Heart left ventricle (tissue), 16 donors: ENCODE measurements around the gene PGBD5. TPM values are rescaled to one million over a fixed set of nuclear protein-coding genes. Genes with fewer than 3 reads are reported as not detected.
A peak's percentile ranks its signal among the peaks of the same experiment; 100 is the strongest.

Experiments used
- ATAC-seq, 4 donors: fragments of 200-7000 bp; cut with Tn5 transposase; one replicate each; pipeline ENCODE4 v1.9.1; 2020 to 2022; ENCODE audit warnings: moderate library complexity in 4 of 4, mild to moderate bottlenecking in 3 of 4, moderate number of reproducible peaks in 1 of 4
- DNase-seq, 5 donors: peaks; one replicate each; pipeline ENCODE4 v3.0.0-alpha.2; 2020
- H3K27ac ChIP-seq, 12 donors: fragments of 200-600 bp; sonication (generic) in 4 of 12; one replicate each; pipeline versions ENCODE4 v1.5.0 to v1.8.0; 2016 to 2022; ENCODE audit warnings: mild to moderate bottlenecking in 2 of 12
- H3K27me3 ChIP-seq, 9 donors: fragments of 200-600 bp; sonication (generic) in 2 of 9; one replicate each; pipeline versions ENCODE4 v1.5.1 to v1.8.0; 2016 to 2022; ENCODE audit warnings: mild to moderate bottlenecking in 3 of 9
- H3K36me3 ChIP-seq, 9 donors: fragments of 200-600 bp; sonication (generic) in 2 of 9; one replicate each; pipeline versions ENCODE4 v1.5.0 to v1.8.0; 2018 to 2022; ENCODE audit warnings: mild to moderate bottlenecking in 2 of 9
- H3K4me1 ChIP-seq, 12 donors: fragments of 200-600 bp; sonication (generic) in 4 of 12; one replicate each; pipeline versions ENCODE4 v1.5.0 to v1.8.0; 2016 to 2022; ENCODE audit warnings: mild to moderate bottlenecking in 3 of 12
- H3K4me3 ChIP-seq, 12 donors: fragments of 200-600 bp; sonication (generic) in 4 of 12; one replicate each; pipeline versions ENCODE4 v1.5.0 to v1.8.0; 2017 to 2022; ENCODE audit warnings: mild to moderate bottlenecking in 9 of 12, moderate library complexity in 4 of 12
- H3K9me3 ChIP-seq, 12 donors: fragments of 200-600 bp; sonication (generic) in 4 of 12; one replicate each; pipeline versions ENCODE4 v1.5.0 to v1.8.0; 2016 to 2022; ENCODE audit warnings: mild to moderate bottlenecking in 1 of 12
- CTCF ChIP-seq, 12 donors: fragments of 200-600 bp; sonication (generic) in 4 of 12; IDR thresholded peaks; one replicate each; pipeline versions ENCODE4 v1.5.0 to v1.8.0; 2018 to 2022; ENCODE audit warnings: antibody characterized with exemption in 12 of 12, mild to moderate bottlenecking in 5 of 12
- POLR2A ChIP-seq, 2 donors: fragments of 450-650 bp; IDR thresholded peaks; one replicate each; pipeline ENCODE4 v1.6.1; 2017; ENCODE audit warnings: antibody characterized with exemption in 2 of 2, mild to moderate bottlenecking in 2 of 2, moderate library complexity in 2 of 2
- WGBS, 4 donors: extraction: QIAGEN DNeasy Blood & Tissue Kit in 2 of 4; methylation state at CpG; one replicate each; pipeline versions ENCODE4 v1.1.5 to v1.1.7; 2013 to 2018; 5-methylcytosine and 5-hydroxymethylcytosine counted together
- intact Hi-C, 10 donors: fragments of 100-400 bp; cut with DNase I; formaldehyde crosslinking; loops; one replicate each; pipeline versions ENCODE4 v1.11.1 to v1.14.2; 2022
- polyA plus RNA-seq, 2 donors: library from polyadenylated mRNA; stranded (reverse); fragments of 200-250 nt; gene quantifications; one replicate each; pipeline ENCODE4 v1.2.3, GENCODE V29; 2013
- total RNA-seq, 9 donors: library from RNA; depleted of rRNA in 2 of 9; stranded (reverse); fragments of >200 nt in 2 of 9; fragmentation: NEBNext Ultra II Directional in 3 of 9; extraction: Animal tissue kit (Norgen Biotek cat#: 25700) in 3 of 9; gene quantifications; one replicate each; pipeline versions ENCODE4 v1.1.0 to v1.2.4, GENCODE V29; 2016 to 2023
- donor health status: ischemic (EF 13 %, LVEDD 7.1; RV severe dilation, severe dysfunction).
- donor health status: healthy with polysubstance abuse.
- donor health status: DM: no; HTN: yes; CAD: no.
- donor health status: DM: no; HTN: no; CAD: no.
- donor health status: ischemic (EF 25% LVEDD 6.9; RV normal size, moderate dysfunction).
- donor health status: ischemic (EF 25% LVEDD 5.7; RV mildly dilated, moderate dysfunction).
- donor health status: healthy.
- donor health status: DM: yes; HTN: yes; CAD: no.
- donor health status: ischemic (EF 35%, LVEDD 5.7; RV mildly dilated, moderate dysfunction).
- donor health status: nonischemic (EF 11% LVEDD 7.7; RV severe dilation, severe dysfunction).
- donor health status: DM: yes; HTN: yes; CAD: no.
- donor health status: PGD.
- donor health status: ischemic (EF 29% LVEDD 5.4; RV normal size, mild dysfunction).
- donor health status: nonischemic (EF 23%, LVEDD 6.1; RV moderate dilation, normal function).

The PGBD5 gene
- total and polyA plus RNA-seq, 11 donors, result 1.3 to 16.1 (median 6.3) TPM

GRCh38 chr1:230350208-230350921 lies 75.8 kb downstream of the PGBD5 start:
- peak in 3 of 4 donors; percentile 74 to 89 (median 80) for ATAC-seq
- 84 to 97% (median 90%) methylated on average over 9 to 13 of the region's 13 CpGs for WGBS, 4 donors
- H3K9me3 ChIP-seq, result no peaks in the 10 kb centered on the region
- peak in 3 of 5 donors; percentile 20 to 70 (median 55) for DNase-seq
- H3K4me1 ChIP-seq, result peaks cover 0 to 7% (median 0%) of the 10 kb centered on the region in 12 donors
- intact Hi-C loops, result no loop called here
- H3K27ac ChIP-seq, result no peak overlapping the region
- no peaks in the 10 kb centered on the region for H3K27me3 ChIP-seq
- no peak for TF ChIP-seq POLR2A (IDR thresholded peaks at IDR 0.05)
- TF ChIP-seq CTCF (IDR thresholded peaks at IDR 0.05), result no peak
- H3K4me3 ChIP-seq, result no peak overlapping the region
- H3K36me3 ChIP-seq, result no peaks in the 10 kb centered on the region

- ATAC-seq (no peak), DNase-seq (no peak)
- Histone ChIP-seq H3K36me3 (no peaks in the 10 kb centered on the region), H3K4me3 (no peak overlapping the region), H3K9me3 (no peaks in the 10 kb centered on the region), H3K27me3 (no peaks in the 10 kb centered on the region), H3K4me1 (peaks cover 0 to 7% (median 0%) of the 10 kb centered on the region in 12 donors), H3K27ac (no peak overlapping the region)
- intact Hi-C loops, result no loop called here
- 90 to 92% (median 91%) methylated on average over 5 of the region's 5 CpGs for WGBS, 4 donors
- TF ChIP-seq CTCF (IDR thresholded peaks at IDR 0.05) (no peak), POLR2A (IDR thresholded peaks at IDR 0.05) (no peak)
These were observed 77.1 kb downstream of the PGBD5 start for GRCh38 chr1:230349020-230349393.

GRCh38 chr1:230348386-230349019 lies 77.6 kb downstream of the PGBD5 start:
- WGBS, 4 donors, result 70 to 84% (median 78%) methylated on average over 7 to 9 of the region's 9 CpGs
- no peaks in the 10 kb centered on the region for H3K27me3 ChIP-seq
- DNase-seq (no peak), ATAC-seq (no peak)
- H3K4me1 ChIP-seq, result peaks cover 0 to 7% (median 0%) of the 10 kb centered on the region in 12 donors
- no peaks in the 10 kb centered on the region for H3K9me3 ChIP-seq
- H3K4me3 ChIP-seq, result no peak overlapping the region
- no peaks in the 10 kb centered on the region for H3K36me3 ChIP-seq
- no peak for TF ChIP-seq POLR2A (IDR thresholded peaks at IDR 0.05)
- TF ChIP-seq CTCF (IDR thresholded peaks at IDR 0.05), result no peak
- H3K27ac ChIP-seq, result no peak overlapping the region
- intact Hi-C loops, result no loop called here

- H3K4me1 ChIP-seq, result peaks cover 0 to 7% (median 0%) of the 10 kb centered on the region in 12 donors
- TF ChIP-seq CTCF (IDR thresholded peaks at IDR 0.05), result no peak
- TF ChIP-seq POLR2A (IDR thresholded peaks at IDR 0.05), result no peak
- ATAC-seq (no peak), DNase-seq (no peak)
- WGBS, 4 donors, result 88 to 94% (median 92%) methylated on average over 7 of the region's 7 CpGs
- no peaks in the 10 kb centered on the region for H3K27me3 ChIP-seq
- H3K27ac ChIP-seq, result no peak overlapping the region
- no peaks in the 10 kb centered on the region for H3K9me3 ChIP-seq
- no peak overlapping the region for H3K4me3 ChIP-seq
- intact Hi-C loops, result no loop called here
- H3K36me3 ChIP-seq, result no peaks in the 10 kb centered on the region
These were observed 78.2 kb downstream of the PGBD5 start for GRCh38 chr1:230347896-230348295.
